ENCODE results near the gene STARD10. TPM values are rescaled to one million over a fixed set of nuclear protein-coding genes. Genes with fewer than 3 reads are reported as not detected.
"Not testable (repeated sequence)": the region's sequence is repeated elsewhere in the genome, so short reads cannot be mapped to it uniquely, and the experiment has no call there.

Gene STARD10
- total RNA-seq, 1 donor from 2014 or later: 10.1 TPM

DNA sequence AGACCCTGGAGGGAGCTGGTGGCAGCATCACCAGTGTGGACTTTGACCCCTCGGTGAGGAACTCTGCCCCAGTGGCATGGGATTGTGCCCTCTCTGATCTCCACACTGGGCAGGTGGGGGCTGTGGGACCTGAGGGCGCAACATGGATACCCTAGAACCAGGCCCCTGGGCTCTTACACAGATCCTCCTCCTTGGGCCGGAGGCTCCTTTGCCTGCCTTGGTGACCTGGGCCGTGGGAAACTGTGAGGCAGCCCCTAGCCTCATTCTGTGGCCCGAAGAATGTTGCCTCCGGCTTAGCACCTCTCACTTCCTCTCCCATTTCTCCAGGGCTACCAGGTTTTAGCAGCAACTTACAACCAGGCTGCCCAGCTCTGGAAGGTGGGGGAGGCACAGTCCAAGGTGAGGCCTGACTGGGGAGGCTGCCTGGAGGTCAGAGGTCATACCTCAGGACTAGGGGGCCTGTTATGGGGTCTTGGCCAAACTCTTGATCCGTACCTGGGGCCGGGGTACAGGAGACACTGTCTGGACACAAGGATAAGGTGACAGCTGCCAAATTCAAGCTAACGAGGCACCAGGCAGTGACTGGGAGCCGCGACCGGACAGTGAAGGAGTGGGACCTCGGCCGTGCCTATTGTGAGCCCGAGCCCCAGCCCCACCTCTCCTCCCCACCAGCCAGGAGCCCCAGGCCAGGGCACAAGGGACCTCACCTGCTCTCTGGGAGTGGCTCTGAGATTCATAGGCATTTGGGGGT is 32.5 kb upstream of the STARD10 start:
- intact Hi-C loops (cut with micrococcal nuclease): no loop called here

DNA sequence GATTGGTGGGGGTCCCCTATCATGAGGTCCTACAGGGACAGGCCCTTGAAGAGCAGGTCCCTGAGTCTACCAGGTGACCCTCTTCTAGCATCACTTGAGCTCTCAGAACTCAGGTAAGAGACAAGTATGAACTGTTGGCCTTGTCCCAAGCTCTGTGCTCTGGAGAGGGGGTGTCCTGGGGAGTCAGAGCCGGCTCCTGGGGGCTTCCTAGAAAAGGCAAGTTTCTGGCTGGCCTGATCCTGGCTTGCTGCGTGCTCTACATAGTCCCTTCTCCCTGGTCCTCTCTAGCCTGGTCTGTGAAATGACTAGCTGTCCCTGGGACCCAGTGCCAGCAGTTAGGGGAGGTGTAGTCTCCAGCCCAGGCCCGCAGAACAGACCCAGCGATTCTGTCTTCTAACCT is 31.8 kb upstream of the STARD10 start:
- intact Hi-C loops (cut with micrococcal nuclease): no loop called here

DNA sequence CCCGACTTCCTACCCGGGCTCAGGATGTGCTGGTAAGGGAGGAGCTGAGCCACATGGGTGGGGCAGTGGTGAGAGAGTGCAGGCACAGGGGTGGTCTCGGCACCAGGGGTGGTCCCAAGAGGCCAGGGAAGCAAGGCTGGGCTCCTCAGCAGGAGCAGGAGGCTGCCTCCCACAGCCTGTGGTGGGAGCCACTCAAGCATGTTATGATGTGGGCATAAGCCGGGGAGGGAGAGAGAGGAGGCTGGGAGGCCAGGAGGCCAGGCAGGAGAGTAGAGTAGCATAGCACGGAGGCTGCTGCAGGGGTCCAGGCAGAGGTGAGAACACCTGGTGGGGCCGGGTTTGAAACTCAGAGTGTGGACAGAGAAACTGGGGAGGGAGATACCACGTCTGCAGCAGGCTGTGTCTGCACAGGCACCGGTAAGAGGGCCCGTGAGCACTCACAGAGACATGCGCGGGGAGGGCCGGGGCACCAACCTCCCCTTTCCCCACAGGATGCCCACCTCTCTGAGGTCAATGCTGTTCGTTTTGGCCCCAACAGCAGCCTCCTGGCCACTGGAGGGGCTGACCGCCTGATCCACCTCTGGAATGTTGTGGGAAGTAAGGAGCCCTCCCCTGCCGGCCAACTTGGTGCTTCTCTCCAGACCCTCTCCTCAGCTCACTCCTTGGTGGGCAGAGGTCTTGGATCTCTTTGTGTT is 31.1 kb upstream of the STARD10 start:
- intact Hi-C loops (cut with micrococcal nuclease): no loop called here

DNA sequence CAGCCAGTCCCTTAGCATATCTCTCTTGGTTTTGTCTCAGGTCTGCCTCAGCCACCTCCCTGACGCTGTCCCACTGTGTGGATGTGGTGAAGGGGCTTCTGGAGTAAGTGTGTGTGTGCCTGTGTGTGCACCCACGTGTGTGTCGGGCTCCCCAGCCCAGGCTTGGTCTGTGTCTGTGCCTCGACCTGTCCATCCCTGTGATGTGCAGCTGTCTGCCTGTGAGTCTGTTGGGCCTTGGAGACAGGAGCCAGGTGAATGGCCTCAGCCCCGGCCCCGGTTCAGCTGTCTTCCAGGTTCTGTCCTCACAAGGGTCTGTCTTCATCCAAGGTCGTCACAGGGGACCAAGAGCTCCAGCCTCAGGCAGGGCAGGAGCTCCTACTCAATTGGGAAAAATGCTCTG is 30.2 kb upstream of the STARD10 start:
- intact Hi-C loops (cut with micrococcal nuclease): no loop called here

DNA sequence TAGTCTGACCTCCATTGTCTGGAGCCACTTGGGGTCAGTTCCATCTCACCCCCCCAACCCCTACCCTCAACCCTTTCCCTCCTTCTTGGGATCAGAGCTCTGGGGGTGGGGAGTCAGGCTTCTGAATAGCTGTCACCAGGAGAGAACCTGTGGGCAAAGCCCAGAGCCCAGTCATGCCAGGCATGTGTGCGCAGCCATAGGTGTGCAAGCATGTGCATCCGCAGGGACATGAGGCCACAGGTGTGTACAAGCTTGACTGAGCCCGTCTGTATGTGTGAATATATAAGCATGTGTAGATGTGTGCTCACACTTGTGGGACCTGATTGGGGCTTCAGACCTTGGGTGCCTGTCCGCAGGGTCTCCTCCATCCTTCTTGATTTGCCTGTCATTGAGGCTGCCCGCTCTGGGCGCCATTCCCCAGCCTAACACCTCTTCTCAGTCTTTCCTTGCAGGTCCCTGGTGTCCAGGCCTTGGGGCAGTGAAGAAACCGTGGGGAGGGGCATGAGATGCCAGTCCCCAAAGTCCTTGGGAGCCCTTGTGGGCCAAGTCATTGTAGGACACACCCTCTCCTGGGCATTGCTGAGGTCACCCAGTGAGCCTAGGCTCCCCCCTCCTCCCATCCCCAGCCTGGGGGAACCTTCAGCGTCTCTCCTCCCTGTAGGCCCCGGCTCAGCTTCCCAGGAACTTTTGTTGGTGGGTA is 29.4 kb upstream of the STARD10 start:
- intact Hi-C loops (cut with micrococcal nuclease): no loop called here

DNA sequence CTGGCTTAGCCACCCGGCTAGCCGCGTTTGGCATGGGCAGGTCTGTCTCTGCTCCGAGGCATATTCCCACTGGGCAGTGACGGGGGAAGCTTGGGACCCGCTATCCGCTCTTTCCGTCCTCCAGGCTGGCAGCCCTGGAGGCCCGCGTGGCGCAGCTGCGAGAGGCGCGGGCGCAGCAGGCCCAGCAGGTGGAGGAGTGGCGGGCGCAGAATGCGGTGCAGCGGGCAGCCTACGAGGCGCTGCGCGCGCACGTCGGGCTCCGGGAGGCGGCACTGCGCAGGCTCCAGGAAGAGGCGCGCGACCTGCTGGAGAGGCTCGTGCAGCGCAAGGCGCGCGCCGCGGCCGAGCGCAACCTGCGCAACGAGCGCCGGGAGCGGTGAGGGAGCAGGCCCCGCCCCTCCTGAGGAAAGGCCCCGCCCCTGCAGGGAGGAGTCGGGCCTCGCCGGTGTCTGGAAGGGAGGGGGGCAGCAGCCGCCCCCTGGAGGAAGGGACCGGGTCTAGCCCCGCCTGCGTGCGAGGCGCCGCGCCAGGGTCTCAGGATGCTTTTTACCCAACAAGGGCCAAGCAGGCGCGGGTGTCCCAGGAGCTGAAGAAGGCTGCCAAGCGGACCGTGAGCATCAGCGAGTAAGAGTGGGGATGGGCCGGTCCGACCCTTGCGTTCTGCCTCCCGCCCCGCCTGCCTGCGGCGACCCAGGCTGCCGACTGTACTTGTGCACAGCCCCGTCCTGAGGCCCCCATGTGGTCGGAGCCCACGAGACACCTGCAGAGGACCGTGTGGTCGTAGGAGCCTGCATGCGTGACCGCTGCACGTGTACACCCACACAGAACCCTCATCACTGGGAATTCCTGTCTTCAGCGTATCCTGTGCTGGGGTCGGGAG is 28.3 kb upstream of the STARD10 start:
- intact Hi-C loops (cut with micrococcal nuclease): no loop called here

DNA sequence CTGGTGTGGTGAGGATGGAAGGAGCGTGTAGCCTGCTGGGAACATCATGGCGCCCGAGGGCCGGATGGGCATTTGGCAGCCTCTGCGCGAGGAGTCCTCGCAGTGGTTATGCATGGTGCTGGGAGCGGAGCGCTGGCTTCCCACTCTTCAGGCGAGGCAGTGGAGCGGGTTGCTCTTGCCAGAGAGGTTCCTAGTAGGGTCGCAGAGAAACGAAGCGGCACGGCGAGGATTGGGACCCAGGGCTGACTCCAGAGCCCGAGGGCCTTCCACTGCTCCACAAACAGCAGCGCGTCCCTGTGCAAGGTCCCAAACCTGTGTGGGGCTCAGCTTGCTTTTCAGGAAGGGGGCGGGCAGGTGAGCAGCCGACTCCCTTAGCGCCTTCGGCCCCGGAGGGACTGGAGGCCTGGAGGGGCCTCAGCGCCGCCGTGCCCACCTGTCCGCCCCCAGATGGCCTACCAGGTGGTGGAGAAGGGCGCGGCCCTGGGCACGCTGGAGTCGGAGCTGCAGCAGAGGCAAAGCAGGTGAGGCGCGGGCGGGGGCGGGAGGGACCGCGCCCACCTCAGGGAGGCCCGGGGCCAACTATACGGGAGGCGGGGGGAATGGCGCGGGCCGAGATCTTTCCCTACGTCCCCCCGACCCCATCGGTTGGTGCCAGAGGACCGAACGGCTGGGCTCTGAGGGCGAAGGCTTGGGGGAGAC is 27.5 kb upstream of the STARD10 start:
- intact Hi-C loops (cut with micrococcal nuclease): no loop called here

DNA sequence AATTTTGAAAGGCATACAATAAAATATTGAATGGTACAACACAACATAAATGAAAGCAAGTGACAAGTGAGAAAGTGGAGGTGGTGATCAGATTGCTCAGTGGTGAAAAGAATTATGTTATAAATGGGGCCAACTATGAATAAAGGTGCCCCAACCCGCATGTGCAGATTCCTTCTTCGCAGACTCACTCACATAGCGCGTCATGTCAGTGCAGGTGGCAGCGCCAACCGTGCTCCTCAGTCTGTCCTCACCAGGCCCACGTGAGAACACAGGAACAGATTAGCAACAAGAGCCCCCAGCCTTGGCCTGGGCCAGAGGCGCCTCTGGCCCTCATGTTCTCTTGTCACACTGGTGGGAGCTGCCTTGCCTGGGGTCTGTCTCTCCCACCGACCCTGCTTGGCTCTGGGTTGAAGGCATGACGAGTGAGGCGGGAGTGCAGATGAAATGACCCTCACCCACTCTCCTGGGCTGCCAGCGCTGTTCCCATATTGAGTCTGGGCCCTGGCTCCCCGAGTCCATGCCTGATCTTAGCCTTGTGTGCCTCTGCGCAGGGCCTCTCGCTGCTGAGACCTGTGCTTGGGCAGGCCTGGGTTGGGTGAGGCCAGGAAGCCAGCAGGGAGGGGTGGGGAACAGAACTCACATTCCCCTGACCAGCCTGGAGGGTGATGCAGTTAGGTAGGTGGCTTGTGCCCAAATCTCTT is 26.7 kb upstream of the STARD10 start:
- intact Hi-C loops (cut with micrococcal nuclease): no loop called here

DNA sequence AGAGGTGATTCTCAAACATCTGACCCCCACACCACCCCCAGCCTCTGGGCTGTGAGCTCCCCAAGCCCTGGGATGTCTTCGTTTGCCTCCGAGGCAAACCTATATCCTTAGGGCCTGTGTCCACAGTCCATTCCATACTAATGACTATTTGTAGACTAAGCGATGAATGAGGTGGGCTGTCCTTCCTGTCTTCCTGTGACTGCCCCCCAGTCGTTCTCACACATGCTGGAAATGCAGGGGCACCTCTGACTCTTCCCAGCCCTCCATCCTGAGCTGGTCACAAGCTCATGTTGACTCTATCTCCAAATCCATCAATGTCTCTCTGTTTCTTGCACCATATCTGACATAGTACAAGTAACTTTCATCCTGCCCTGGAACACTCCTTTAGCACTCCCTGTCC is 25.1 kb upstream of the STARD10 start:
- intact Hi-C loops (cut with micrococcal nuclease): loop anchor here (5.0 kb wide), 1 partner anchor 558 kb away; the partner anchor contains the start of gene RELT

DNA sequence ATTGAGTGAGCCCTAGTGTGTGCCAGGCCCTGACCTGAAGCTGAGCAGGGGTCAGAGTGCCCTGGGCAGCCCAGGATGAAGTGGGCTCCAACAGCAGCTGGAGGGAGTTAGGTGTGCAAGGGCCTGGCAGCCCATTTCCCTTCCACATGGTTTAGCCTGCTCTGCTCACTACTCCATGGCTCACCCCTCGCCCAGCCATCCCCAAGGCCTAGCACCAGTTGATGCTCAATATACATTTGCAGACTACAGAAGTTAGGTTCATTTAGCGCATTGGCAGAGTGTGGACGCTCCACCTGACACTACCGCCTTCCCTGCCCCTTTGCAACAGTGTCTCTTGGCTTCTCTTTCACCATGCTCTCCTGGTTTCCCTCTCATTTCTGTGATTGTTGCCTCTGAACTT is 24.1 kb upstream of the STARD10 start:
- intact Hi-C loops (cut with micrococcal nuclease): loop anchor here (5.0 kb wide), 1 partner anchor 559 kb away; the partner anchor contains the start of gene RELT

DNA sequence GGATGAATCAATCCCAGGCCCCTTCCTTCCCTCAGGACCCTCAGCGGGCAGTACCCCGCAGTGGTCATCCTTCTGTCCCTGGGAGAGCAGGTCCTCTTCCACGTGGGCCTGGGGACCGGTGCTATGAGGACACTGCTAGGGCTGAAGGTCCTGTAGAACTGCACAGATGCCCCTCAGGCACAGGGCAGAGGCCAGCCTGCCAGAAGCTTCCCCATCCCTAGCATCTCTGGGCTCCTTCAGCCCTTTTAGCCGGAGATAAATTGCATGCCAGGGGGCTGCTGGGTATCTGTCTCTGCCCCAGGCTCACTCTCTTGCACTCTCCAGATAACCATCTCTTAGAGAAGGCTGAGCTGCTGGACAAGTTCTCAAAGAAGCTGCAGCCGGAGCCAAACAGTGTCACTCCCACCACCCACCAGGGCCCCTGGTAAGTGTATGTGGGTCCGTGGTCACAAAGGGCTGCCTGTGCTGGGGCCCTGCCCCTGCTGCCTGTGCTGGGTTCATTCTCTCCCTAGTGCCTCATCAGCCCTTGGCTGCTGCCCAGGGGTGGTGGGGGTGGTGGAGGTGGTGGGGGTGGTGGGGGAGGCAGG is 22.6 kb upstream of the STARD10 start:
- intact Hi-C loops (cut with micrococcal nuclease): loop anchor here (5.0 kb wide), 1 partner anchor 561 kb away; the partner anchor contains the start of gene RELT

DNA sequence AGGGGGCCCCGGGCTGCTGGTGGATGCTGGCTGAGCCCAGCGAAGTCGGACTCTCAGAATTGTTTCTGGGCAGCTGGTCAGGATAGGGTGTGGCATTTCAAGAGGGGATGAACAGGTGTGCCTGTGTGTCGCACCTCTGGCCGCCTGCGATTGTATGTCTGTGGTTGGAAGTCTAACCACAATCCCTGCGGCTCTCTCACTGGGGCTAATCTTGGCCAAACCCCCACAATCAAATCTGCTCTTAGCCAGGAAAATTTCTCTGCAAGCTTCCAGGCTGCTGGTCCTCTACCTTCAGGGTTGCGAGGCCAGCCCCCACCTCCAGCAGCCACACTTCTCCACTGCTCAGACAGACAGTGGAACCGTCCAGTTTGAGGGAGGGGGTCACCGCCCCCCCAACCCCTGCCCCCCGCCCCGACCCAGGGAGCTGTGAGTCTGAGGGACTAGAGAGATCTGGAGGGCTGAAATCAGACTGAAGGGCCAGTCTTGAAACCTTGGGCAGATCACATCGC is 21.3 kb upstream of the STARD10 start:
- intact Hi-C loops (cut with micrococcal nuclease): loop anchor here (1.0 to 5.0 kb wide), 3 partner anchors 63 to 562 kb away; partner anchors contain the start of genes ARAP1, FCHSD2 and RELT

DNA sequence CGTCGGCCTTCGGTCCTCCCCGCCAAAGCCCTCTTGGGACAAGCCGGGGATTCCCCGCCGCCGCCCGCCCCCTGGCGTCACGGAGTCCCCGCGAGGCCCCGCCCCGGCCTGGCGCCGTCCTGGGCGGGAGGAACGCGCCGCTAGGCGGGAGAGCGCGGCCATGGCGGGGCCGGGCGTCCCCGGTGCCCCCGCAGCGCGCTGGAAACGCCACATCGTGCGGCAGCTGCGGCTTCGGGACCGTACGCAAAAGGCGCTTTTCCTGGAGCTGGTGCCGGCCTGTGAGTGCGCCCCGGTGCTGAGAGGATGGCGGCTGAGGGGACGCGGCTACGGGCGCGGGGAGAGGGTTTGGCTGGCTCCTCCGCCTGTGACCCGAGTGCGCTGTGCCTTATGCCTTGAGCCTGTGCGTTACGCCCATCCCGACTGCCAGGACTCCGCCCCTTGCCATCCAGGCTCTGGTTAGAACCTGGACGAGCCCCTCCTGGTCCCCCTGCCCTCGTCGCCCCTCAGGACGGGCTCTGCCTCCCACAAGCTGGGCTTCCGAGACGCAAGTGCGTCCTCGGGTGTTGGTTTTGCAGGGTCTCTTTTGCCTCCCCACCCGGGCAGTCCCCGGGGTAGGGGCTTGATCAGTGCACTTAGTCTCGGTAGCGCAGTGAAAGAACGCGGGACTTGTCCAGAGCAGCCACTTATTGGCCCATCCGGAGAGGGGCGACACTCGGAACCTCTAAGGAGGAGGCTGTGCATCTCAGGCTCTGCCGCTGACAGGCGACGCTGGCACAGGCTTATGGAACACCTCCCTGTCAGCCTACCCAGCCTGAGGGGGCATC is 20.7 kb upstream of the STARD10 start, which contains the start of gene ATG16L2:
Gene ATG16L2, plus strand, starts transcription at position 126 of the 824 bp plus-strand sequence. Its CDS starts 35 bp downstream, at position 161.
- intact Hi-C loops (cut with micrococcal nuclease): loop anchor here (1.0 to 5.0 kb wide), 5 partner anchors 21 to 563 kb away; partner anchors contain the start of genes ARAP1, FCHSD2 and RELT

DNA sequence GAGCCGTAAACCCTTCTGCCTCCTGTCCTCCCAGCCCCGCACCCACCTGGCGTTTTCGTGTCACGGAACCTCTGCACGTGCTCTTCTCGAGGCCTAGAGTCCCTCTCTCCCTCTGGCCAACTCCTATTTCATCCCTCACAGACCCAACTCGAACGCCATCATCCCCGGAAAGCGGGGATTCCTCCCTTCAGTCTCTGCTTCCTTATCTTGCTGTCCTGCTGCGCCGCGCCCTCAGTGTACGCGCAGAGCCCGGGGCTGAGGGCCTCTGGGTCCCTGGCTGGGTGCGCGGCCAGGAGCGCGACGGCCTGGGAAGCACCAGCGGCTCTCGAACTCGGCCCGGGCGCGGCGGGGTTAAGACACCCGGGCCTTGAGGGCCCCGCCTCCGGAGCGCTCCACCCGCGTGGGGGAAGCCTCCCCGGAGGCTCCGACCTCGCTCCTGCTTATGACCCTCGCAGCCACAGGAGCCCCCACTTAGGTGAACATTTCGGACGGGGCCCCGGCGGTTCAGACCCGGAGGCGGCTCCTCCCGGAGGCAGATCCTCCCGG is 20.0 kb upstream of the STARD10 start:
- intact Hi-C loops (cut with micrococcal nuclease): loop anchor here (1.0 to 2.0 kb wide), 3 partner anchors 21 to 329 kb away; partner anchors contain the start of gene FCHSD2

DNA sequence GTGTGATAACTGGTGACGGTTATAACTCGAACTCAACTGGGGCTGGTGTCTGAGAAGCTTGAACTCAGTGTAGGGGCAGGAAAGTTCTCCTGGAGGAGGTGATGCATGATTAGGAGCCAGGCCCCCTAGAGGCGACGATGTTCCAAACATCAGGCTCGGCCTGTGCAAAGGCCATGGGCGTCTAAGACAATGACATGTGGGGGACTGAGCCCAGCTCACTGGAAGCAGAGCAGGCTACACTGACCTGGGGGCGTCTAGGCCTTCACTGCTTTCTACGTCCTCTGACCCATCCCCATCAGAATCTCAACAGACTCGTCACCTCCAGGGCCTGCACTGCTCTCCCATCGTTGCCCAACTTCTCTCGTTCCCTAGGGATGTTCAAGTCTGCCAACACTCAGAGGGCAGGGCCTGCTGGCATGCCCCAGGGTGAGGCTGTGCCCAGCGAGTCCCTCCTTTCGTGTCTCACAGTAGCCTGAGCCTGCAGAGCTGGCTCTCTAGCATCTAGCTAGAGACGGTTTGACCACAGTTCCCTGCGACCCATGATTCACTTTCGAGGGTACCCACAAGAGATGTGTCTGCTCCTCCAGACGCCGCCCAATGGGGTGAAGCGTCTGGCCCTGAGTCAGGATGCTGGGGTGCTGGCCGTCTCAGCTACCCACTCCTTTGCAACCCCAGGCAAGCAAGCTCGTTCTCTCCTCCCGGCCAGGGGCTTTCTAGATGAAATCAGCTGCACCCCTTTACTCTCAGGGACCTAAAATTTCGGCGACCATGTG is 19.3 kb upstream of the STARD10 start:
- intact Hi-C loops (cut with micrococcal nuclease): no loop called here

DNA sequence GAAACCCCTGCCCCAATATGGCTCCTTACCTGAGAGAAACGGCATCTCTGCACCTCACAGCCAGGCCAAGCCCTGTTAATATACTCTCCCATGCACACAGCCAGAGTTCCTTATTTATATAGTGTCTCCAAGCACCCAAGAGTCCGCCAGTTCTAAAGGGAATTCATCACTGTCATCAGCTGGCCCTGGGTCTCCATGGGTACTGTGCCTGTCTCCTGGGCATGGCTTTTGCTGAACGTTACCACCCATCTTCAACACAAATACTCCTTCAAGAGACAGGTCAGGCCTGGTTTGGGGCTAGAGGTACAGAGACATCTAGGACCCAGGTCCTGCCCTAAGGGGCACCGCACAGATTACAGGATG is 18.7 kb upstream of the STARD10 start:
- intact Hi-C loops (cut with micrococcal nuclease): no loop called here

DNA sequence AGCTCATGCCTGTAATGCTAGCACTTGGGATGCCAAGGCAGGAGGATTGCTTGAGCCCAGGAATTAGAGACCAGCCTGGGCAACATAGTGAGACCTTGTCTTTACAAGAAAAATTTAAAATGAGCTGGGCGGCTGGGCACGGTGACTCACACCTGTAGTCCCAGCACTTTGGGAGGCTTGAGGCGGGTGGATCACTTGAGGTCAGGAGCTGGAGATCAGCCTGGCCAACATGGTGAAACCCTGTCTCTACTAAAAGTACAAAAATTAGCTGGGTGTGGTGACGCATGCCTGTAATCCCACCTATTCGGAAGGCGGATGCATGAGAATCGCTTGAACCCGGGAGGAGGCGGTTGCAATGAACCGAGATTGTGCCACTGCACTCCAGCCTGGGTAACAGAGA is 17.8 kb upstream of the STARD10 start:
- intact Hi-C loops (cut with micrococcal nuclease): not testable (repeated sequence)
